H9 (cell line): ENCODE data around the gene WNT9A. TPM values are rescaled to one million over a fixed set of nuclear protein-coding genes. Genes with fewer than 3 reads are reported as not detected.
"Not testable (repeated sequence)": the region's sequence is repeated elsewhere in the genome, so short reads cannot be mapped to it uniquely, and the experiment has no call there.

Experiments
- DNase-seq: peaks from one replicate; pipeline ENCODE4 v3.0.0-alpha.2; 2017
- H2AFZ ChIP-seq: one replicate; pipeline ENCODE4 v1.6.1; 2013; ENCODE audit warnings: mild to moderate bottlenecking, low read length, control low read depth, moderate library complexity
- H2AK5ac ChIP-seq: 2 replicates; pipeline ENCODE4 v1.6.1; 2013; ENCODE audit warnings: low read length, control low read depth, mixed read lengths; ENCODE audit not compliant: insufficient read length
- H2BK120ac ChIP-seq: one replicate; pipeline ENCODE4 v1.6.1; 2013; ENCODE audit warnings: low read depth, mild to moderate bottlenecking, low read length, control low read depth, inconsistent platforms; ENCODE audit not compliant: poor library complexity, severe bottlenecking
- H2BK12ac ChIP-seq: 2 replicates; pipeline ENCODE4 v1.6.1; 2013; ENCODE audit warnings: low read length, control low read depth, mixed read lengths, low read depth; ENCODE audit not compliant: insufficient read length
- H2BK15ac ChIP-seq: 2 replicates; pipeline ENCODE4 v1.6.1; 2013; ENCODE audit warnings: low read depth, low read length, control low read depth
- H2BK20ac ChIP-seq: one replicate; pipeline ENCODE4 v1.6.1; 2013; ENCODE audit warnings: low read depth, mild to moderate bottlenecking, low read length, control low read depth, inconsistent platforms; ENCODE audit not compliant: poor library complexity, severe bottlenecking
- H2BK5ac ChIP-seq: 2 replicates; pipeline ENCODE4 v1.6.1; 2013; ENCODE audit warnings: low read length, control low read depth, mixed read lengths; ENCODE audit not compliant: insufficient read length
- H3K14ac ChIP-seq: 2 replicates; pipeline ENCODE4 v1.6.1; 2013; ENCODE audit warnings: low read length, control low read depth; ENCODE audit not compliant: insufficient read depth
- H3K18ac ChIP-seq: 2 replicates; pipeline ENCODE4 v1.6.1; 2013; ENCODE audit warnings: low read depth, mild to moderate bottlenecking, mixed read lengths, low read length, control low read depth; ENCODE audit not compliant: insufficient read length
- H3K23ac ChIP-seq: 2 replicates; pipeline ENCODE4 v1.6.1; 2013; ENCODE audit warnings: low read length, control low read depth, mixed read lengths, low read depth; ENCODE audit not compliant: insufficient read length
- H3K23me2 ChIP-seq: 2 replicates; pipeline ENCODE4 v1.6.1; 2013; ENCODE audit warnings: low read depth, mild to moderate bottlenecking, mixed read lengths, low read length, control low read depth; ENCODE audit not compliant: insufficient read length, poor library complexity, severe bottlenecking
- H3K27ac ChIP-seq: 2 replicates; pipeline ENCODE4 v1.5.1; 2013; ENCODE audit warnings: low read length, control low read depth, mixed read lengths, low read depth; ENCODE audit not compliant: insufficient read length
- H3K27me3 ChIP-seq: 2 replicates; pipeline ENCODE4 v1.6.1; 2013; ENCODE audit warnings: low read length, control low read depth, inconsistent platforms; ENCODE audit not compliant: insufficient read depth
- H3K4ac ChIP-seq: 2 replicates; pipeline ENCODE4 v1.6.1; 2013; ENCODE audit warnings: low read depth, mild to moderate bottlenecking, control low read depth, inconsistent platforms, low read length, moderate library complexity
- H3K4me1 ChIP-seq: 2 replicates; pipeline ENCODE4 v1.6.1; 2013; ENCODE audit warnings: low read length, control low read depth, inconsistent platforms; ENCODE audit not compliant: insufficient read depth
- H3K4me2 ChIP-seq: 2 replicates; pipeline ENCODE4 v1.6.1; 2013; ENCODE audit warnings: low read length, control low read depth, mixed read lengths; ENCODE audit not compliant: insufficient read length, insufficient read depth
- H3K56ac ChIP-seq: 2 replicates; pipeline ENCODE4 v1.6.1; 2013; ENCODE audit warnings: low read depth, mild to moderate bottlenecking, mixed read lengths, low read length, control low read depth; ENCODE audit not compliant: insufficient read length
- H3K79me1 ChIP-seq: 2 replicates; pipeline ENCODE4 v1.6.1; 2013; ENCODE audit warnings: low read depth, mild to moderate bottlenecking, moderate library complexity, low read length, control low read depth, inconsistent platforms; ENCODE audit not compliant: insufficient read depth, poor library complexity, severe bottlenecking
- H3K79me2 ChIP-seq: 2 replicates; pipeline ENCODE4 v1.6.1; 2013; ENCODE audit warnings: low read length, control low read depth, inconsistent platforms; ENCODE audit not compliant: insufficient read depth
- H3K9ac ChIP-seq: 2 replicates; pipeline ENCODE4 v1.6.1; 2013; ENCODE audit warnings: low read length, control low read depth, mixed read lengths; ENCODE audit not compliant: insufficient read length; ENCODE audit errors: extremely low read depth
- H3K9me3 ChIP-seq: one replicate; pipeline ENCODE4 v1.6.1; 2013; ENCODE audit warnings: low read depth, low read length, inconsistent platforms; ENCODE audit not compliant: control insufficient read depth
- H3T11ph ChIP-seq: one replicate; pipeline ENCODE4 v1.6.1; 2013; ENCODE audit warnings: mild to moderate bottlenecking, low read length, control low read depth, inconsistent platforms
- H4K20me1 ChIP-seq: one replicate; pipeline ENCODE4 v1.6.1; 2013; ENCODE audit not compliant: control insufficient read depth, insufficient read length, insufficient read depth
- H4K5ac ChIP-seq: 2 replicates; pipeline ENCODE4 v1.6.1; 2013; ENCODE audit warnings: low read depth, mild to moderate bottlenecking, mixed read lengths, low read length, control low read depth; ENCODE audit not compliant: insufficient read length
- H4K8ac ChIP-seq: replicated peaks from 2 replicates; pipeline ENCODE4 v1.6.1; 2013; ENCODE audit warnings: low read length, control low read depth, mixed read lengths, low read depth; ENCODE audit not compliant: insufficient read length
- H4K91ac ChIP-seq: 2 replicates; pipeline ENCODE4 v1.6.1; 2013; ENCODE audit warnings: low read depth, mild to moderate bottlenecking, moderate library complexity, mixed read lengths, low read length, control low read depth; ENCODE audit not compliant: insufficient read length
- H3K27ac Mint-ChIP-seq, 3 experiments: 2 replicates in 2 of 3; 3 replicates in 1 of 3; pipeline ENCODE4 v1.8.0; 2020 to 2021; ENCODE audit warnings: mixed read lengths in 3 of 3, mild to moderate bottlenecking in 1 of 3, moderate library complexity in 1 of 3
- H3K27me3 Mint-ChIP-seq: 2 replicates; pipeline ENCODE4 v1.8.0; 2021; ENCODE audit warnings: low read depth, mild to moderate bottlenecking, moderate library complexity, mixed read lengths
- H3K36me3 Mint-ChIP-seq, 3 experiments: 2 replicates in 2 of 3; 3 replicates in 1 of 3; pipeline ENCODE4 v1.8.0; 2020 to 2021; ENCODE audit warnings: low read depth in 3 of 3, mixed read lengths in 3 of 3; ENCODE audit not compliant: insufficient read depth in 1 of 3
- H3K4me1 Mint-ChIP-seq, 2 experiments: 2 replicates each; pipeline ENCODE4 v1.8.0; 2020; ENCODE audit warnings: mixed read lengths in 2 of 2
- H3K4me3 Mint-ChIP-seq, 2 experiments: 2 replicates in 1 of 2; 3 replicates in 1 of 2; pipeline ENCODE4 v1.8.0; 2020 to 2021; ENCODE audit warnings: mild to moderate bottlenecking in 2 of 2, mixed read lengths in 2 of 2, moderate library complexity in 1 of 2
- H3K9me3 Mint-ChIP-seq, 2 experiments: 2 replicates in 1 of 2; 3 replicates in 1 of 2; pipeline ENCODE4 v1.8.0; 2020; ENCODE audit warnings: mild to moderate bottlenecking in 2 of 2, mixed read lengths in 2 of 2, moderate library complexity in 1 of 2
- WGBS: extraction: QIAGEN DNeasy Blood & Tissue Kit; methylation state at CpG from one replicate; pipeline ENCODE4 v1.1.7; 2013; ENCODE audit warnings: missing lambda C conversion rate, low lambda C conversion rate, mixed read lengths; ENCODE audit not compliant: insufficient read length; ENCODE audit errors: extremely low coverage; 5-methylcytosine and 5-hydroxymethylcytosine counted together
- total RNA-seq: library from RNA; stranded (reverse); gene quantifications from 2 replicates; pipeline ENCODE4 v1.2.1, GENCODE V29; 2021

WNT9A gene
- total RNA-seq, 1 experiment from 2014 or later = 0.77 TPM

DNA sequence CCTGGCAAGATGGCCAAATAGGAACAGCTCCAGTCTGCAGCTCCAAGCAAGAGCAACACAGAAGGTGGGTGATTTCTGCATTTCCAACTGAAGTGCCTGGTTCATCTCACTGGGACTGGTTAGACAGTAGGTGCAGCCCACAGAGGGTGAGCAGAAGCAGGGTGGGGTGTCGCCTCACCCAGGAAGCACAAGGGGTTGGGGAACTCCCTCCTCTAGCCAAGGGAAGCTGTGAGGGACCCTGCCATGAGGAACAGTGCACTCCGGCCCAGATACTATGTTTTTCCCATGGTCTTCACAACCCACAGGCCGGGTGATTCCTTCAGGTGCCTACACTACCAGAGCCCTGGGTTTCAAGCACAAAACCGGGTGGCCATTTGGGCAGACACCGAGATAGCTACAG lies 75.8 kb downstream of the WNT9A start:
- H3K4me1 Mint-ChIP-seq, H2BK20ac ChIP-seq, H3K79me2 ChIP-seq, H3K4me1 ChIP-seq, H4K91ac ChIP-seq, H3K18ac ChIP-seq, H3K56ac ChIP-seq, H3K27me3 ChIP-seq, H3K23ac ChIP-seq, H3K79me1 ChIP-seq, H2AK5ac ChIP-seq, H4K8ac ChIP-seq, H2BK120ac ChIP-seq, H3K27ac Mint-ChIP-seq, H3K27ac ChIP-seq, H2BK5ac ChIP-seq, DNase-seq, H2AFZ ChIP-seq, H3K14ac ChIP-seq, H3K9me3 ChIP-seq, H3K4ac ChIP-seq, H4K5ac ChIP-seq, H4K20me1 ChIP-seq, H3K9ac ChIP-seq, H2BK12ac ChIP-seq, H3T11ph ChIP-seq, H3K23me2 ChIP-seq, H3K36me3 Mint-ChIP-seq, H2BK15ac ChIP-seq, H3K4me2 ChIP-seq, H3K4me3 Mint-ChIP-seq: not testable (repeated sequence)
- Mint-ChIP-seq H3K27me3 (peaks cover 46% of the 10 kb centered on the region), H3K9me3 (peaks cover 5 to 14% of the 10 kb centered on the region in 2 experiments; a peak in 4 of 5 replicates)
- no CpG with 5 or more reads among the region's 5 CpGs for WGBS
